Cardiac muscle cell (in vitro differentiated cells and primary cell): ENCODE data around the gene FNDC11. TPM values are rescaled to one million over a fixed set of nuclear protein-coding genes. Genes with fewer than 3 reads are reported as not detected.

ENCODE experiments used
- DNase-seq, 2 donors: peaks; one replicate each; pipeline versions ENCODE4 v3.0.0 to v3.0.0-alpha.2; 2010 to 2017; ENCODE audit warnings: low read depth in 1 of 2, low spot score in 1 of 2
- H3K27ac ChIP-seq: fragments of 200-600 bp; sonication (generic); 2 replicates; pipeline ENCODE4 v1.5.1; 2016
- H3K27me3 ChIP-seq: fragments of 200-600 bp; sonication (generic); 2 replicates; pipeline ENCODE4 v1.6.0; 2016; ENCODE audit warnings: control low read depth
- H3K36me3 ChIP-seq: fragments of 200-600 bp; sonication (generic); 2 replicates; pipeline ENCODE4 v1.5.1; 2016; ENCODE audit warnings: control low read depth
- H3K4me1 ChIP-seq: fragments of 200-600 bp; sonication (generic); 2 replicates; pipeline ENCODE4 v1.8.1; 2017; ENCODE audit warnings: low read depth, mild to moderate bottlenecking, mixed run types
- H3K4me3 ChIP-seq: fragments of 200-600 bp; sonication (generic); 2 replicates; pipeline ENCODE4 v1.5.1; 2016; ENCODE audit warnings: mild to moderate bottlenecking
- H3K9me3 ChIP-seq: fragments of 200-600 bp; sonication (generic); 2 replicates; pipeline ENCODE4 v1.5.1; 2017; ENCODE audit warnings: low read depth, mild to moderate bottlenecking, control low read depth
- polyA plus RNA-seq: library from polyadenylated mRNA; unstranded; fragments of >200 nt; fragmentation: Nextera tagmentation; extraction: Ambion mirVana; gene quantifications from 2 replicates; pipeline ENCODE4 v1.2.1, GENCODE V29; 2016
- total RNA-seq: library from RNA; depleted of rRNA; stranded (reverse); fragments of >200 nt; gene quantifications from 2 replicates; pipeline ENCODE4 v1.2.3, GENCODE V29; 2016
- TF ChIP-seq, protein P1 (sequence below): IDR thresholded peaks from 2 replicates; pipeline ENCODE4 v1.5.1; 2012; ENCODE audit warnings: low read depth, mild to moderate bottlenecking, low read length

FNDC11 gene
- total and polyA plus RNA-seq, 2 experiments from 2014 or later = 0.09 to 3.4 TPM

DNA sequence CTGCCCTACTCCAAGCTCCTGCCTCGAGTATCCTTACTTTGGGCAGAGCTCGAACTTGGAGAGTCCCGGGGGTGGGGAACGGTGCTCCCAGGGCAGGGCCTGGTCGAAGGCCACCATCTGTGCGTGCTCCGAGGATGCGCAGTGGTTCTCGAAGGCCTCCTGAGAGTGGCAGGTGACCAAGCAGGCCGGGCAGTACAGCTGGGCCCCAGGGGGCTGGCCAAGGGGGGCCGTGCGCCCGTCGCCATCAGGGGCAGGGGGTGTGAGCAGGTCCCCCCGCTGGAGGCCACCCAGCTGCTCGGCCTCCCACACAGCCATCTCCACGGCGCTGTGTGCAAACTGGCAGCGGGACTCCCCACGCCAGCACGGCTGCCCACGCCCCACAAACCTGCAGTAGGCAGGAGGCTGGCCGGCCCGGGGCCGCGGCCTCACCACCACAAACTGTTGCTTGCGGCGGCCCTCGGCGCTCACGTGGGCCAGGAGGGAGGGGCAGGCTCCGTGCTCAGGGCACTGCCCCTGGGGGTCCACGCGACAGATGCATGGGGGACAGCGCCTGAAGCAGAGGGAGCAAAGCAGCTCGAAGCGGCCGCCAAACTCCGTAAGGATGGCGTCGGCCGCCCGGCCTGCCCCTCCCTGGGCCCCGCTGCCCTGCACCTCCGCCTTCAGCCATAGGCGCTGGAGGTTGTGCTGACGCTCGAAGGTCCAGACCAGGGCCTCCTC lies 18.3 kb downstream of the FNDC11 start:
- Histone ChIP-seq H3K27me3 (no peaks in the 10 kb centered on the region), H3K27ac (no peak overlapping the region), H3K4me3 (no peak overlapping the region), H3K9me3 (no peaks in the 10 kb centered on the region), H3K4me1 (no peaks in the 10 kb centered on the region), H3K36me3 (no peaks in the 10 kb centered on the region)
- TF ChIP-seq, protein P1, sequence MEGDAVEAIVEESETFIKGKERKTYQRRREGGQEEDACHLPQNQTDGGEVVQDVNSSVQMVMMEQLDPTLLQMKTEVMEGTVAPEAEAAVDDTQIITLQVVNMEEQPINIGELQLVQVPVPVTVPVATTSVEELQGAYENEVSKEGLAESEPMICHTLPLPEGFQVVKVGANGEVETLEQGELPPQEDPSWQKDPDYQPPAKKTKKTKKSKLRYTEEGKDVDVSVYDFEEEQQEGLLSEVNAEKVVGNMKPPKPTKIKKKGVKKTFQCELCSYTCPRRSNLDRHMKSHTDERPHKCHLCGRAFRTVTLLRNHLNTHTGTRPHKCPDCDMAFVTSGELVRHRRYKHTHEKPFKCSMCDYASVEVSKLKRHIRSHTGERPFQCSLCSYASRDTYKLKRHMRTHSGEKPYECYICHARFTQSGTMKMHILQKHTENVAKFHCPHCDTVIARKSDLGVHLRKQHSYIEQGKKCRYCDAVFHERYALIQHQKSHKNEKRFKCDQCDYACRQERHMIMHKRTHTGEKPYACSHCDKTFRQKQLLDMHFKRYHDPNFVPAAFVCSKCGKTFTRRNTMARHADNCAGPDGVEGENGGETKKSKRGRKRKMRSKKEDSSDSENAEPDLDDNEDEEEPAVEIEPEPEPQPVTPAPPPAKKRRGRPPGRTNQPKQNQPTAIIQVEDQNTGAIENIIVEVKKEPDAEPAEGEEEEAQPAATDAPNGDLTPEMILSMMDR = no peak
- DNase-seq = no peak

DNA sequence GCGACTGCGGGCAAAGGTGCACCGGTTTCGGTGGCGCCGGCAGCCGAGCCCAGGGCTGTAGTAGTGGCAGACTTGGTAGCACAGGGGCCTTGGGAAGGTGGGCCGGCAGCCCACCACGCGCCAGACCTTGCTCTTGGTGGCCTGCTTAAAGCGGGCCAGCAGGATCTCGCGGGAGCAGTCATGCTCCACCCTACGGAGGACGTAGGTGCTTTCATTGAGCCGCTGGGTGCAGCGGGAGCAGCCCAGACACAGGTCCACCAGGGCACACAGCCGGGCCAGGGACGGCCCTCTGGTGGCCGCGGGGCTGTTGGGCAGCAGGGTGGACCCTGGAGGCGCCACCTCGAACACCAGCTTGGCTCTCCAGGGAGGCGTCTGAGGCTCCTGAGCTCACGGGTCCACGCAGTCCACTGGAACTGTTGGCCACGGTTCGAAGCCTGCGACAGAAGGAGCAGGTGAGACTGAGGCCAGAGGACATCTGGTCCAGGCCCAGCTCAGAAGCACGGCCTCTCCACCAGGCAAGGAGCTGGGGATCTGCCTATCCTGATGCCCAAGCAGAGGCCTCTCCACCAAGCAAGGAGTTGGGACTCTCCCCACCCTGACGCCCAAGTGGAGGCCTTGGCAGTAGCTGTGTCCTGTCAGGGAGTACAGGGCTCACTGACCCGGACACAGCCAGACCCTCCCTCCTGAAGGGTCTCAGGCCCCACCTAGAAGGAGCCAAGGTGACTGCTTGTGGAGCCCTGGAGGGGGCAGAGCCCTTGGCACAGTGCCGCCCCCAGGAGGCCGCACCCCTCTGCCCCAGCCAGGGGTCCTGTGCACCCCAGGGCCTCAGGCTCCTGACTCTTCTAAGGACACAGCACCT lies 19.1 kb downstream of the FNDC11 start:
- no peaks in the 10 kb centered on the region for H3K27me3 ChIP-seq
- DNase-seq = no peak
- H3K4me1 ChIP-seq = no peaks in the 10 kb centered on the region
- H3K4me3 ChIP-seq = peak overlapping the region; percentile 59
- H3K27ac ChIP-seq = no peak overlapping the region
- no peaks in the 10 kb centered on the region for H3K36me3 ChIP-seq
- TF ChIP-seq, protein P1 = peak; percentile 14
- no peaks in the 10 kb centered on the region for H3K9me3 ChIP-seq

DNA sequence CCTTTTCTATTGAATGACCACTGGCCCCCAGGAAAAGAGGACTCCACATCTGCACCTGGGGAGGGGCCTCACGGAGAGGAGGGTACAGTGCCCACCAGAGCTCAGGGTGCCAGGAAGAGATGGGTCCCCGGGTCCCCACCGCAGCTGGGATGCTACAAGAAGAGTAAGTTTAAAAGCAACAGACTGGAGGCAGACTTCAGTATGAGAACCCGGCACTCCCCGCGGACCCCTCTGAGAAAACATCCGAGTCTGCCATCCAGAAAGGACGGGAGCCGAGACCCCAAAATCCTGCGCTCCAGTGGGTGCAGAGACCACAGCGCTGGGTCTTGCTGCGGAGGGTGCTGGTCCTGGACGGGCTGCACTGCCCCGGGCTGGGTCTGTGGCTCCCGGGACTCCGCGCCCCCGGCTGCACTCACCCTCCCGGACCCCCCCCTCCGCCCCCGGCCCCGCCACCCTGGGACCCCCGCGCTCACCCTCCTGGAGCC lies 19.7 kb downstream of the FNDC11 start:
- Histone ChIP-seq H3K9me3 (no peaks in the 10 kb centered on the region), H3K4me1 (no peaks in the 10 kb centered on the region), H3K27ac (no peak overlapping the region), H3K36me3 (no peaks in the 10 kb centered on the region), H3K4me3 (peak overlapping the region; percentile 59), H3K27me3 (no peaks in the 10 kb centered on the region)
- DNase-seq = no peak
- TF ChIP-seq, protein P1 = no peak

DNA sequence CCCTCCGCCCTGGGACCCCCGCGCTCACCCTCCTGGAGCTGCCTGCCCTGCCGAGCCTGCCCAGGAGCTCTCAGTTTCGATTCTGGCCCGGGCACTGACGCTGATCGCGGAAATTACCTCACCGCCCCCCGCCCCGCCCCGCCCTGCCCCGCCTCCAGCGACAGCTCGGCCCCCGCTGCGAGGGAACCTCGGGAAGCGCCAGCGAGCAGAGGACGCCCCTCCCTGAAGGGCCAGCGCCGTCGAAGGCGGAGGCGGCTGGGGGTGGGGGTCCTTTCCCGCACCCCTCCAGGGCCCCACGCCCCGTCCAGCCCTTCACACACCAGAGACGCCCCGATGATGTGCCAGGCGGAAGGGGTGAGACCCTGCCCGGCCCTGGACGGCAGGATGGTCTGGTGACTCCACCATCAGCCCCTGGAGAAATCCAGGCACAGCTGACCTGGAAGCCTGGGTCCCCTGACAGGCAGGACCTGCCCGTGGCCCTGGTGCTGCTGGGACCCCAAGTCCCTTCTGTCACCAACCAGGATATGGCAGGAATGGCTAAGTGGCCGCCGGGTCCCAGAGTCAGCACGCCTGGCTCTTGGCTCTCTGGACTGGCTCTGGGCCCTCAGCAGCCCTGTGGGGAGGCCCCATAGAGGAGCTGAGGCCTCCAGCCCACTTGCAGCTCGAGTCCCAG lies 20.3 kb downstream of the FNDC11 start, which contains the start of gene HELZ2:
TSS of gene HELZ2 (minus strand) at position 84 of the 673 bp plus-strand sequence. CDS start 1,854 bp downstream, outside the sequence.
- DNase-seq = peak; percentile 67 to 78
- peak within 1 kb of the TSS; percentile 59 for H3K4me3 ChIP-seq
- H3K27ac ChIP-seq = no peak within 1 kb of the TSS
- no peaks in the 10 kb centered on the region for H3K27me3 ChIP-seq
- no peaks in the 10 kb centered on the region for H3K4me1 ChIP-seq
- TF ChIP-seq, protein P1 = no peak
- H3K9me3 ChIP-seq = no peaks in the 10 kb centered on the region
- H3K36me3 ChIP-seq = no peaks in the 10 kb centered on the region
